NT2/D1 (cell line): ENCODE results near the gene PCTP.

Experiments used
- DNase-seq: peaks from one replicate; pipeline ENCODE4 v3.0.0-alpha.2; 2011; ENCODE audit warnings: low read depth, low spot score
- H3K27me3 ChIP-seq: 2 replicates; pipeline ENCODE4 v1.6.0; 2011; ENCODE audit warnings: mild to moderate bottlenecking; ENCODE audit not compliant: insufficient read length, insufficient read depth
- H3K36me3 ChIP-seq: 2 replicates; pipeline ENCODE4 v1.6.1; 2011; ENCODE audit warnings: mild to moderate bottlenecking, low read length, mixed read lengths; ENCODE audit not compliant: insufficient read depth, insufficient read length
- H3K4me1 ChIP-seq: 2 replicates; pipeline ENCODE4 v1.5.1; 2011; ENCODE audit not compliant: insufficient read depth, insufficient read length
- H3K4me3 ChIP-seq: 2 replicates; pipeline ENCODE4 v1.5.1; 2011; ENCODE audit warnings: low read depth; ENCODE audit not compliant: insufficient read length
- H3K9ac ChIP-seq: 2 replicates; pipeline ENCODE4 v1.6.0; 2011; ENCODE audit warnings: low read depth; ENCODE audit not compliant: insufficient read length
- H3K9me3 ChIP-seq: 2 replicates; pipeline ENCODE4 v1.5.1; 2011; ENCODE audit warnings: mild to moderate bottlenecking, low read length; ENCODE audit not compliant: insufficient read depth
- SUZ12 ChIP-seq: IDR thresholded peaks from 2 replicates; pipeline ENCODE4 v1.6.1; 2011; ENCODE audit not compliant: insufficient read length, insufficient read depth; ENCODE audit errors: extremely low read depth
- YY1 ChIP-seq: IDR thresholded peaks from 2 replicates; pipeline ENCODE4 v1.6.1; 2011; ENCODE audit not compliant: insufficient read length, insufficient read depth
- ZNF274 ChIP-seq: IDR thresholded peaks from 2 replicates; pipeline ENCODE4 v1.6.1; 2011; ENCODE audit warnings: mild to moderate bottlenecking, low read depth, low read length

PCTP gene

GRCh38 chr17:55760643-55761355 lies 9.9 kb downstream of the PCTP start:
- Histone ChIP-seq H3K36me3 (no peaks in the 10 kb centered on the region), H3K4me3 (no peak overlapping the region), H3K9me3 (no peaks in the 10 kb centered on the region), H3K27me3 (no peaks in the 10 kb centered on the region), H3K4me1 (no peaks in the 10 kb centered on the region), H3K9ac (no peak overlapping the region)
- no peak for DNase-seq
- no peak for TF ChIP-seq SUZ12

GRCh38 chr17:55762086-55762858 lies 11.4 kb downstream of the PCTP start:
- no peak for DNase-seq
- TF ChIP-seq YY1 (no peak), ZNF274 (no peak), SUZ12 (no peak)
- Histone ChIP-seq H3K9ac (no peak overlapping the region), H3K36me3 (peaks cover 2% of the 10 kb centered on the region), H3K9me3 (no peaks in the 10 kb centered on the region), H3K27me3 (no peaks in the 10 kb centered on the region), H3K4me3 (no peak overlapping the region), H3K4me1 (no peaks in the 10 kb centered on the region)

GRCh38 chr17:55763856-55764255 lies 13.0 kb downstream of the PCTP start:
- Histone ChIP-seq H3K27me3 (no peaks in the 10 kb centered on the region), H3K9me3 (no peaks in the 10 kb centered on the region), H3K4me1 (no peaks in the 10 kb centered on the region), H3K9ac (no peak overlapping the region), H3K36me3 (peaks cover 10% of the 10 kb centered on the region), H3K4me3 (no peak overlapping the region)
- DNase-seq: no peak
- TF ChIP-seq YY1 (no peak), ZNF274 (no peak), SUZ12 (no peak)

- Histone ChIP-seq H3K36me3 (peaks cover 10% of the 10 kb centered on the region), H3K4me3 (no peak overlapping the region), H3K4me1 (no peaks in the 10 kb centered on the region), H3K9me3 (no peaks in the 10 kb centered on the region), H3K27me3 (no peaks in the 10 kb centered on the region), H3K9ac (no peak overlapping the region)
- DNase-seq: no peak
- TF ChIP-seq ZNF274 (no peak), YY1 (no peak), SUZ12 (no peak)
Observed at GRCh38 chr17:55764610-55765009, 13.8 kb downstream of the PCTP start.

GRCh38 chr17:55765472-55765871 lies 14.6 kb downstream of the PCTP start:
- no peak for TF ChIP-seq SUZ12
- H3K9ac ChIP-seq: no peak overlapping the region
- no peaks in the 10 kb centered on the region for H3K4me1 ChIP-seq
- H3K9me3 ChIP-seq: no peaks in the 10 kb centered on the region
- peaks cover 10% of the 10 kb centered on the region for H3K36me3 ChIP-seq
- H3K4me3 ChIP-seq: no peak overlapping the region
- no peaks in the 10 kb centered on the region for H3K27me3 ChIP-seq
- no peak for DNase-seq

GRCh38 chr17:55768936-55769624 lies 18.2 kb downstream of the PCTP start:
- peaks cover 37% of the 10 kb centered on the region for H3K36me3 ChIP-seq
- DNase-seq: no peak
- TF ChIP-seq ZNF274 (no peak), SUZ12 (no peak), YY1 (no peak)

GRCh38 chr17:55769625-55770000 lies 18.8 kb downstream of the PCTP start:
- Histone ChIP-seq H3K36me3 (peaks cover 39% of the 10 kb centered on the region), H3K4me1 (no peaks in the 10 kb centered on the region), H3K4me3 (no peak overlapping the region), H3K9me3 (no peaks in the 10 kb centered on the region), H3K9ac (no peak overlapping the region), H3K27me3 (no peaks in the 10 kb centered on the region)
- DNase-seq: no peak
- no peak for TF ChIP-seq YY1
- TF ChIP-seq SUZ12: no peak
- no peak for TF ChIP-seq ZNF274

More at GRCh38 chr17:55768936-55769624, 18.2 kb downstream of the PCTP start:
- Histone ChIP-seq H3K4me3 (no peak overlapping the region), H3K27me3 (no peaks in the 10 kb centered on the region), H3K9me3 (no peaks in the 10 kb centered on the region), H3K9ac (no peak overlapping the region), H3K4me1 (no peaks in the 10 kb centered on the region)
